Measurements from ENCODE around the gene SERPINA6.
"Not testable (repeated sequence)": the region's sequence is repeated elsewhere in the genome, so short reads cannot be mapped to it uniquely, and the experiment has no call there.

Gene SERPINA6

DNA sequence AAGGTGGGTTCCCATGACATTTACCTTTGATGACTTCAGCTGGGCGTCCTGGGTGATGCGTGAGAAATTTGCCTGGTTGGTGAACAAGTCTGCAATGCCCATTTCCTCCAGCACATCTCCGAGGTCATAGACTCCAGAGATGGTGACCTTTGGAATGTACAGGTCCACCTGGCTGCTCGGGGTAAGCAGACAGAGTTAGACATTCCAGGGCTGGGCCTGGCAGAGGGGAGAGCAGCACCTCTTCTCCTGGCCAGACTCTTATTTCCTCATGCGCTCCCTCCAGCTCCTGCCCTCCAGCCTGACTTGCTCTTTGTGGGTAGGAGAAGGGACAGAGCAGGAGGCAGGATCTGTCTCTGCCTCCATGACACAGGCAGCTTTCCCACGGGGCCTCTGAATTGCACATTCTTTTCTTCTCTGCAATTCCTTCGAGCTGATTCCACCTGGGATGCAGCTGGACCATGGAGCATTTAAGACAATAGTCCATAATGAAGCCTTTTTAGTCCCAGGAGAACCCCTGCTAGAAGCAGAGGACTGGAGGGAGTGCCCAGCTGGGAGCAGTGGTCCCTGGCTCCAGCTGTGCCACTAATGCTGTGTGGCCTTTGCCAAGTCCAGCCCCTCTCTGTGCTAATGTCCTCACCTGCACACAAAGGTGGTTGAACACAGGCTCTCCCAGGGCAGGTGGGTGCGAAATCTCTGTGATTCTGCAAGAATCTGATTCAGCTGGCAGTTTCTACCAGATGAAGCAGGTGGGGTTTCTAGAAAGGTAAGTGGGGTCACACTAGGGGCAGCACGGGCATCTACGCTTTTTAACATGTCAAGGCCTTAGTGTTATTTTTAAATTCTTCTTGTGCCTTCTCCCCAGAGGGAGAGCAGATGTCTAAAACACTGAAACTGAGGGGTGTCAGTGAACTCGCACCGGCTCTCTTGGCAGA is 16.8 kb downstream of the SERPINA6 start:
- Mint-ChIP-seq H3K36me3 (ENCODE audit: insufficient read depth) (no peaks in the 10 kb centered on the region), H3K27ac (no peak overlapping the region), H3K4me1 (ENCODE audit: low read depth in 2 of 2) (no peaks in the 10 kb centered on the region), H3K9me3 (peaks cover 5 to 15% of the 10 kb centered on the region in 2 donors), H3K27me3 (peaks cover 0 to 10% of the 10 kb centered on the region in 2 donors), H3K4me3 (no peak overlapping the region)
- DNase-seq (no peak), ATAC-seq (replicated peaks) (no peak)

- Mint-ChIP-seq H3K36me3 (ENCODE audit: insufficient read depth) (no peaks in the 10 kb centered on the region), H3K4me3 (no peak overlapping the region), H3K9me3 (peaks cover 5 to 15% of the 10 kb centered on the region in 2 donors), H3K27me3 (peaks cover 0 to 10% of the 10 kb centered on the region in 2 donors), H3K27ac (no peak overlapping the region), H3K4me1 (ENCODE audit: low read depth in 2 of 2) (no peaks in the 10 kb centered on the region)
- ATAC-seq (replicated peaks), result no peak
- no peak for DNase-seq
Observed at GRCh38 chr14:94305620-94306019, 17.5 kb downstream of the SERPINA6 start.

DNA sequence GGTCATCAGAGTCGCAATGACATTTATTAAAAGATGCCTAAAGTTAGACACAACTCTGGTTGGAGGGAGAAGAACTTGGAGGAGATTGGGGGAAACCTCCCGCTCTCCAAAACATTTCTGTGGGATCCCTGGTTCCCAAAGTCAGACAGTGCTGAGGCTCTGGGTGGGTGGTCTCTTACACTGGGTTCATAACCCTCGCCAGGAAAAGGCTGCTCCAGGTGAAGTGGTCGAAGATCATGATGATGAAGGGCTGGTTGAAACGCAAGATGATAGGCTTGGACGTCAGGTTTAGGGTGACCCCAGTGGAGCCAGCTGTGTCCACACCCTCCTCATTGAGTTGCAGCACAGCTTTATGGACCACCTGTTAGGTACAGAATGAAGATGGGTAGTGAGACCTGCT is 18.9 kb downstream of the SERPINA6 start:
- Mint-ChIP-seq H3K4me3 (no peak overlapping the region), H3K9me3 (peaks cover 5 to 15% of the 10 kb centered on the region in 2 donors), H3K4me1 (ENCODE audit: low read depth in 2 of 2) (no peaks in the 10 kb centered on the region), H3K27ac (no peak overlapping the region), H3K27me3 (peaks cover under 1 to 12% of the 10 kb centered on the region in 2 donors), H3K36me3 (ENCODE audit: insufficient read depth) (no peaks in the 10 kb centered on the region)
- DNase-seq, result no peak
- no peak for ATAC-seq (replicated peaks)

DNA sequence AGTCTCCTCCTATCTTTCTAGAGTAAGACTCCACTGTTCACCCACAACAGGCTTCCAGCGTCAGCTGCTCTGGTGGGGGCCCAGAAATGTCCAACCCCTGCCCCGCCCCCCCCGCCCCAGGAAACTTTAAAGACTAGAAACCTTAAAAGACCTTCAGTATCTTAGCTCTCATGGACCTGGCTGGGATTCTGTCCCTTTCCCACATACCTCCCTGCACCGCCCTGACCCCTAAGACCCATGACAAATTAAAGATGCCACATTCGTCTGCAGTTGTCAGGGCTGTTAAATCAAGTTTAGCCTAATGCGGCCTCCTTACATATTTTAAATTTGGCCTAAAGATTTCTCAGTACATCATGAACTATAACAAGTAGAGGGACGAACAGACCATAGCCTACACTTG is 20.0 kb downstream of the SERPINA6 start:
- Mint-ChIP-seq H3K9me3 (peaks cover 1 to 5% of the 10 kb centered on the region in 2 donors), H3K36me3 (ENCODE audit: insufficient read depth) (no peaks in the 10 kb centered on the region), H3K27me3 (peaks cover 8 to 19% of the 10 kb centered on the region in 2 donors), H3K27ac (no peak overlapping the region), H3K4me1 (ENCODE audit: low read depth in 2 of 2) (no peaks in the 10 kb centered on the region), H3K4me3 (no peak overlapping the region)
- no peak for ATAC-seq (replicated peaks)
- no peak for DNase-seq

DNA sequence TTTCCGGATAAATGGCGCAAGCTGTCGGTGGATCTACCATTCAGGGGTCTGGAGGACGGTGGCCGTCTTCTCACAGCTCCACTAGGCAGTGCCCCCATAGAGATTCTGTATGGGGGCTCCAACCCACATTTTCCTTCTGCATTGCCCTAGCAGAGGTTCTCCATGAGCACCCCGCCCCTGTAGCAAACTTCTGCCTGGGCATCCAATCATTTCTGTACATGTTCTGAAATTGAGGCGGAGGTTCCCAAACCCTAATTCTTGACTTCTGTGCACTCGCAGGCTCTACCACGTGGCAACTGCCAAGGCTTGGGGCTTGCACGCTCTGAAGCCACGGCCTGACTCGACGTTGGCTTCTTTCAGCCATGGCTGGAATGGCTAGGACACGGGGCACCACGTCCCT is 25.0 kb downstream of the SERPINA6 start:
- Mint-ChIP-seq H3K27ac (no peak overlapping the region), H3K4me1 (ENCODE audit: low read depth in 2 of 2) (no peaks in the 10 kb centered on the region), H3K4me3 (no peak overlapping the region), H3K27me3 (peaks cover 8 to 42% of the 10 kb centered on the region in 2 donors), H3K9me3 (no peaks in the 10 kb centered on the region), H3K36me3 (ENCODE audit: insufficient read depth) (no peaks in the 10 kb centered on the region)
- ATAC-seq (replicated peaks) (no peak), DNase-seq (no peak)

DNA sequence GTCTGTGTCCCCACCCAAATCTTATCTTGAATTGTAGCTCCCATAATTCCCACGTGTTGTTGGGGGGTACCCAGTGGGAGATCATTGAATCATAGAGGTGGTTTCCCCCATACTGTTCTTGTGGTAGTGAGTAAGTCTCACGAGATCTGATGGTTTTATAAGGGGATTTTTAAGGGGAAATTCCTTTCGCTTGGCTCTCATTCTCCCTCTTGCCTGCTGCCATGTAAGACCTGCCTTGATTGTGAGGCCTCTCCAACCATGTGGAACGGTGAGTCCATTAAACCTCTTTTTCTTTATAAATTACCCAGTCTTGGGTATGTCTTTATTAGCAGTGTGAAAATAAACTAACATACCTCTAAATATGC is 27.0 kb downstream of the SERPINA6 start:
- not testable (repeated sequence) for H3K4me3 Mint-ChIP-seq; DNase-seq; ATAC-seq (replicated peaks)

DNA sequence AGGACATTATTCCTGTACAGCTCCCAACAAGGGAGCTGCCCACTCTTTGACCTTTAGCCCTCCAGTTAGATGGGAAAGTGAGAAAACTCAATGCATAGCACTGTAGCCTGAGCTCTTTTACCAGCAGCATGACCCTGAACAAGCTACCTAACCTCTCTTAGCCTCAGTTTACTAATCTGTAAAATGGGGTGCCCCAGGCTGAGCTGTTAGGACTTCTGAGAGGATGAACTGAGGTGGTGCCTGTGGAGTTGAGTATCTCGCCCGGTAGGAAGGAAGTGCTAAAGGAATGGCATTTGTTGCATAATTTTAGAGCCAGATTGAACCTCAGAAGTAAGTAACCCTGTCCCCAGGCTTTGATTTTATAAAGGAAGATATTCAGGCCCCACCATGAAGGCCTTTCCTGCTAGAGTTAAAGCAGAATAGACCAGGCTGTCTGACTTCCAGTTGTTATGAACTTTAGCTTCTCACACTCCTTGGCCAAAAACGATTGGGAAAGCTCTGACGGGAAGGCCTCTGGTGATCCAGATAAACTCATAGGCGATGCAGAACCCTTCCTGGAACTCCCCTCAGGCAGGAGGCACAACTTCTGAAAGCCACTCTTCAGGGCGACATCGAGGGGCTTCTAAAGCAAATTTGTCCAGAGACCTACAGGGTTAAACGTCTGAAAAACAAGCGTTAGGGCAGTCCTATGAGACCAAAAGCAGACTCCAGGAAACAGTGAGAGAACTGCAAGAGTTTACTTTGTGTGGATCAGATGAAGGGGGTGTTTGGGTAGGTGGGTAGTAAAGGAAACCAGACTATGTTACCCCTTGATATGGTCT is 27.6 kb downstream of the SERPINA6 start:
- H3K4me3 Mint-ChIP-seq, result no peak overlapping the region
- peaks cover 8 to 58% of the 10 kb centered on the region in 2 donors for H3K27me3 Mint-ChIP-seq
- no peaks in the 10 kb centered on the region for H3K4me1 Mint-ChIP-seq (ENCODE audit: low read depth in 2 of 2)
- H3K9me3 Mint-ChIP-seq, result no peaks in the 10 kb centered on the region
- DNase-seq, result no peak
- no peak for ATAC-seq (replicated peaks)
- H3K36me3 Mint-ChIP-seq (ENCODE audit: insufficient read depth), result no peaks in the 10 kb centered on the region
- H3K27ac Mint-ChIP-seq, result no peak overlapping the region

More for the DNA sequence above, 27.0 kb downstream of the SERPINA6 start:
- not testable (repeated sequence) for H3K27ac Mint-ChIP-seq; H3K9me3 Mint-ChIP-seq; H3K36me3 Mint-ChIP-seq (ENCODE audit: insufficient read depth); H3K4me1 Mint-ChIP-seq (ENCODE audit: low read depth in 2 of 2)
- peaks cover 8 to 52% of the 10 kb centered on the region in 2 donors for H3K27me3 Mint-ChIP-seq

- Mint-ChIP-seq H3K27me3 (peaks cover under 1 to 57% of the 10 kb centered on the region in 2 donors), H3K9me3 (no peaks in the 10 kb centered on the region), H3K27ac (no peak overlapping the region), H3K4me1 (ENCODE audit: low read depth in 2 of 2) (no peaks in the 10 kb centered on the region), H3K4me3 (no peak overlapping the region), H3K36me3 (ENCODE audit: insufficient read depth) (no peaks in the 10 kb centered on the region)
- ATAC-seq (replicated peaks) (no peak), DNase-seq (no peak)
Observed at GRCh38 chr14:94293578-94293924, 29.6 kb downstream of the SERPINA6 start.

DNA sequence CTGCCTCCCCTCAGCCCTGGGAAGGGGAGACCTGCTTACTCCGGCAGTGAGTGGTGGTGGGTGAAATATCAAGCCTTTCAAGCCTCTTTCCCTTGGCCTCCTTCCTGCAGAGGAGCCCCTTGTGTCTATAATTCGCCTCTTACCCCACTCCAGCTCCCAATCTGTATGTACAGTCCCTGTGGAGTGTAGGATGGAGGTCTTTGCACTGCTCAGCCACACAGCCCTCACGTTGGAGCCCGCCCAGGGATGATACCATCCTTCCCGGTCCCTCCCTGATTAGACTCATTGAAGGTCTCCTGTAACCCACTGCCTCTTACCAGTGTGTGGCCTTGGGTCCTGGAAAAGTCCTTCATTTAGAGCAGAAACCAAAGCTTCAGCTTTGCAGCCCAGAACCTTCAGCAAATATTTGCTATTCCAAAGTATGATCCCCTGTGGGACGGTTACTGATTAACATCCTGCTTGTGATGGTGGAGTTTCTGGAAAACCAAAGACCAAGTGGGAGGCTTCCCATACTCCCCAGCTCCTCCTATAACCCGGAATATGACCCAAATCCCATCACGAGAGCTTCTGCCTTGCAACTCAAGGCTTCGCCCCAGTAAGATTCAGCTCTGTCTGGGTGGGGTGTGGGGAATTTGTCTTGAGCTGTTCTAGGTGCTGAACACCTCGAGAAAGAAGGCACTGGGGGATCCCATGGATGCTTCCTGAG is 30.1 kb downstream of the SERPINA6 start, which contains the start of gene SERPINA10:
Gene SERPINA10, minus strand, starts transcription at position 397 of the 706 bp plus-strand sequence. CDS start 2,675 bp downstream, outside the sequence.
- no peak for DNase-seq
- no peak within 1 kb of the TSS for H3K27ac Mint-ChIP-seq
- no peak for ATAC-seq (replicated peaks)
- H3K9me3 Mint-ChIP-seq, result no peaks in the 10 kb centered on the region
- no peaks in the 10 kb centered on the region for H3K4me1 Mint-ChIP-seq (ENCODE audit: low read depth in 2 of 2)
- no peak within 1 kb of the TSS for H3K4me3 Mint-ChIP-seq
- peaks cover 1 to 55% of the 10 kb centered on the region in 2 donors for H3K27me3 Mint-ChIP-seq
- H3K36me3 Mint-ChIP-seq (ENCODE audit: insufficient read depth), result no peaks in the 10 kb centered on the region

DNA sequence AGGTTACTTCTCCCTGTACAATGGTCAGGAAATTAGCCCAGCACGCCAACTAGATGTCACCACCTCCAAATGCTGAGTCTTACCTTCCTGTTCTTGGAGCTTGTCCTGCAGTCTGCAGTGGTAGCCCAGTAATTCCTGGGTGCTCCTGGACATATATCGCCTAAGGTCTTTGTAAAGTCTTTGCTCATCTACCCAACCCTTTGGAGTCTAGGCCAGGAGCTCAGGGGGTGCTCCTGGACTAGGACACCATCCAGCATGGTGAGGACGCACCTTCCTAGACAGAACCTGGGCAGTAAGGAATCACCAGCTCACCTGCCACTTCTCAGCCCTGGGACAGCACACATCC is 30.6 kb downstream of the SERPINA6 start:
- no peak for ATAC-seq (replicated peaks)
- no peaks in the 10 kb centered on the region for H3K4me1 Mint-ChIP-seq (ENCODE audit: low read depth in 2 of 2)
- no peak overlapping the region for H3K4me3 Mint-ChIP-seq
- no peak for DNase-seq
- no peaks in the 10 kb centered on the region for H3K9me3 Mint-ChIP-seq
- H3K27me3 Mint-ChIP-seq, result peaks cover 6 to 55% of the 10 kb centered on the region in 2 donors
- no peaks in the 10 kb centered on the region for H3K36me3 Mint-ChIP-seq (ENCODE audit: insufficient read depth)
- no peak overlapping the region for H3K27ac Mint-ChIP-seq

GRCh38 chr14:94291906-94292525 is 31.1 kb downstream of the SERPINA6 start:
- no peaks in the 10 kb centered on the region for H3K4me1 Mint-ChIP-seq (ENCODE audit: low read depth in 2 of 2)
- H3K27ac Mint-ChIP-seq, result no peak overlapping the region
- no peaks in the 10 kb centered on the region for H3K9me3 Mint-ChIP-seq
- peaks cover 11 to 55% of the 10 kb centered on the region in 2 donors for H3K27me3 Mint-ChIP-seq
- no peak overlapping the region for H3K4me3 Mint-ChIP-seq
- H3K36me3 Mint-ChIP-seq (ENCODE audit: insufficient read depth), result no peaks in the 10 kb centered on the region
- no peak for DNase-seq
- no peak for ATAC-seq (replicated peaks)

DNA sequence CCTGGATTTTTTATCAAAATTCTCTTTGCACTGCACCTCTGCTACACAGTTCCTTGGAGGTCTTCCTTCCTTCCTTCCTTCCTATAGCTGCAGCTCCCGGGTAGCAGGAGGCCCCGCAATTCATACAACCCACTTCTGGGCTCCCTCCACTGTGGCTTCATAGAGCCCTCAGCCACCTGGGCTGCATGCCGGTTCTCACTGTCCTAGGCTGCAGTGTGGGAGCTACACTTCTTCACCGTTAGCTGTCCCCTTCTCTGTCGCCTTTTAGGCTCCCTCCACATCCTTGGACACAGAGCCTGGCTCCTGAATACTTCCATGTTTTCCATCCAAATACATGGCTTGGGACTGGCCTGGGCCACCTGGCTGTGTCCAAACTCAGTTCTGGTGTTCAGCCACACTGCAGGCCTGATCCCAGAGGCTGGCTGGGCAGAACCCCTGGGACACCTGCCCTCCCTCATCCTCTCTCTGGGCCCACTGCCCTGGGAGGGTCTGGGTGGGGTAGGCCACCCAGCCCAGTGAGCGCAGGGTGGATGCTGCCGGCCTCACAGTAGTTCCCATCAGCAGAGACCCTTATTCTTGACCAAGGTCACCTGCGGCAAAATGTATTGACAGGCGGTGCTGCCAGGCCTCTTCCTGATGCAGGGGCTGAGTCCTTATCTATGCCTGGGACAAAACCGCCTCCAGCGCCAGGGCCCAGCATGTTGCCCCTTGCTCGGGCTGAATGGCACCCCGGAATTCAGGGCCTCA is 31.8 kb downstream of the SERPINA6 start:
- DNase-seq (no peak), ATAC-seq (replicated peaks) (no peak)
- Mint-ChIP-seq H3K36me3 (ENCODE audit: insufficient read depth) (no peaks in the 10 kb centered on the region), H3K27ac (no peak overlapping the region), H3K9me3 (no peaks in the 10 kb centered on the region), H3K4me1 (ENCODE audit: low read depth in 2 of 2) (no peaks in the 10 kb centered on the region), H3K4me3 (no peak overlapping the region), H3K27me3 (peaks cover 12 to 58% of the 10 kb centered on the region in 2 donors)
